ENCODE results near the gene PHEX. TPM values are rescaled to one million over a fixed set of nuclear protein-coding genes. Genes with fewer than 3 reads are reported as not detected.

PHEX gene
- total and polyA plus RNA-seq, 2 experiments from 2014 or later: 0.05 to 0.21 TPM

DNA sequence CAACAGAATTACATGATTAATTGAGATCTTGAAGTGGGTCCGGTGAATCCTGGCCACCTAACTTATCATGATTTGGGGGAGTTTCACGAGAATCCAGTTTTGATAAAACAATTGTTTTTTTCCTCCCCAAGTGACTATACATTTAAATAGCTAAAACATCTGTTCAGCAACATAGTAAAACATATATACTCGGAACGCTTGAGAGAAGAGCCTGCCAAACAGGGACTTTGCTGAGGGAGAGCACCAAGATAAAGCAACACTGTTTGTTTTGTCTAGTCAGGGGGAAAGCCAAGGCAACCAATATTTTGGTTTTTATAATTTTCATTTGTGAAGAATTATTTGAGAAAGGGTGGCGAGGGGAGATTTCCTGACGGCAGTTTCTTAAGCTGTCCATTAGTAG lies 381 bp downstream of the PHEX start:
- Histone ChIP-seq H3K27ac (ENCODE audit: low read depth) (no peak overlapping the region), H3K4me3 (no peak overlapping the region), H2AFZ (no peak overlapping the region), H3K36me3 (ENCODE audit: insufficient read depth) (no peaks in the 10 kb centered on the region), H4K20me1 (replicated peaks; ENCODE audit: insufficient read depth) (no peaks in the 10 kb centered on the region), H3K4me1 (ENCODE audit: insufficient read depth) (peaks cover 8% of the 10 kb centered on the region), H3K79me2 (replicated peaks; ENCODE audit: insufficient read depth) (no peaks in the 10 kb centered on the region), H3K27me3 (ENCODE audit: insufficient read depth) (no peaks in the 10 kb centered on the region), H3K9me2 (ENCODE audit: insufficient read depth) (no peaks in the 10 kb centered on the region), H3K4me2 (no peak overlapping the region), H3F3A (replicated peaks; ENCODE audit: low read depth) (no peaks in the 10 kb centered on the region)
- Mint-ChIP-seq H3K4me1 (peaks cover 18% of the 10 kb centered on the region), H3K4me3 (no peak overlapping the region), H3K36me3 (ENCODE audit: low read depth) (no peaks in the 10 kb centered on the region), H3K9me3 (no peaks in the 10 kb centered on the region), H3K27ac (no peak overlapping the region), H3K27me3 (ENCODE audit: insufficient read depth, low read depth, poor library complexity) (no peaks in the 10 kb centered on the region)
- DNase-seq (ENCODE audit: low spot score): no peak
- TF ChIP-seq STAT1 (IDR thresholded peaks at IDR 0.05; ENCODE audit: unreplicated experiment) (no peak), CREB1 (CRISPR knock-in tag; IDR thresholded peaks at IDR 0.05; ENCODE audit: low read depth) (no peak), POLR2AphosphoS5 (IDR thresholded peaks at IDR 0.05; ENCODE audit: low read depth) (no peak)
- TF ChIP-seq, protein P1, sequence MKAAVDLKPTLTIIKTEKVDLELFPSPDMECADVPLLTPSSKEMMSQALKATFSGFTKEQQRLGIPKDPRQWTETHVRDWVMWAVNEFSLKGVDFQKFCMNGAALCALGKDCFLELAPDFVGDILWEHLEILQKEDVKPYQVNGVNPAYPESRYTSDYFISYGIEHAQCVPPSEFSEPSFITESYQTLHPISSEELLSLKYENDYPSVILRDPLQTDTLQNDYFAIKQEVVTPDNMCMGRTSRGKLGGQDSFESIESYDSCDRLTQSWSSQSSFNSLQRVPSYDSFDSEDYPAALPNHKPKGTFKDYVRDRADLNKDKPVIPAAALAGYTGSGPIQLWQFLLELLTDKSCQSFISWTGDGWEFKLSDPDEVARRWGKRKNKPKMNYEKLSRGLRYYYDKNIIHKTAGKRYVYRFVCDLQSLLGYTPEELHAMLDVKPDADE (IDR thresholded peaks at IDR 0.05): no peak
- TF ChIP-seq, protein P2, sequence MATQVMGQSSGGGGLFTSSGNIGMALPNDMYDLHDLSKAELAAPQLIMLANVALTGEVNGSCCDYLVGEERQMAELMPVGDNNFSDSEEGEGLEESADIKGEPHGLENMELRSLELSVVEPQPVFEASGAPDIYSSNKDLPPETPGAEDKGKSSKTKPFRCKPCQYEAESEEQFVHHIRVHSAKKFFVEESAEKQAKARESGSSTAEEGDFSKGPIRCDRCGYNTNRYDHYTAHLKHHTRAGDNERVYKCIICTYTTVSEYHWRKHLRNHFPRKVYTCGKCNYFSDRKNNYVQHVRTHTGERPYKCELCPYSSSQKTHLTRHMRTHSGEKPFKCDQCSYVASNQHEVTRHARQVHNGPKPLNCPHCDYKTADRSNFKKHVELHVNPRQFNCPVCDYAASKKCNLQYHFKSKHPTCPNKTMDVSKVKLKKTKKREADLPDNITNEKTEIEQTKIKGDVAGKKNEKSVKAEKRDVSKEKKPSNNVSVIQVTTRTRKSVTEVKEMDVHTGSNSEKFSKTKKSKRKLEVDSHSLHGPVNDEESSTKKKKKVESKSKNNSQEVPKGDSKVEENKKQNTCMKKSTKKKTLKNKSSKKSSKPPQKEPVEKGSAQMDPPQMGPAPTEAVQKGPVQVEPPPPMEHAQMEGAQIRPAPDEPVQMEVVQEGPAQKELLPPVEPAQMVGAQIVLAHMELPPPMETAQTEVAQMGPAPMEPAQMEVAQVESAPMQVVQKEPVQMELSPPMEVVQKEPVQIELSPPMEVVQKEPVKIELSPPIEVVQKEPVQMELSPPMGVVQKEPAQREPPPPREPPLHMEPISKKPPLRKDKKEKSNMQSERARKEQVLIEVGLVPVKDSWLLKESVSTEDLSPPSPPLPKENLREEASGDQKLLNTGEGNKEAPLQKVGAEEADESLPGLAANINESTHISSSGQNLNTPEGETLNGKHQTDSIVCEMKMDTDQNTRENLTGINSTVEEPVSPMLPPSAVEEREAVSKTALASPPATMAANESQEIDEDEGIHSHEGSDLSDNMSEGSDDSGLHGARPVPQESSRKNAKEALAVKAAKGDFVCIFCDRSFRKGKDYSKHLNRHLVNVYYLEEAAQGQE (IDR thresholded peaks at IDR 0.05; ENCODE audit: unreplicated experiment): no peak
- no peak for ATAC-seq

DNA sequence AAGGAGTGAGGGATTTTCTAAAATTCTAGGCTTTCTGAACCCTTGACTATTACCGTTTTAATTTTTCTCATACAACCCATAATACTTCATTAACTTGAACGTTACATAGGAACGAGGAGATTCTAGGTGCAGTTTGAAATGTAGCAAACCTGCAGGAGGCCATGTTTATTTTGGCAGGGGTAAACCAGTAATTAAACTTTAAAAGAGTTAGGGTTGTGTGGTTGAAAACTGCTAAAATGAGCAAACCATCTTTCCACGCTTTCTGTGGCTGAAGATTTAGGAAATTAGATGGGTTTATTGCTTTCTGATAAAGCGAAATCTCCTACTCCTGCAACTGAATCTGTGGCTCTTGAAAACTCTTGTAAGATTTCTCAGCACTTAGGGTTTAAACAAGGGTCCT lies 1.7 kb downstream of the PHEX start:
- no peaks in the 10 kb centered on the region for H3K36me3 Mint-ChIP-seq (ENCODE audit: low read depth)
- no peaks in the 10 kb centered on the region for H3K9me3 Mint-ChIP-seq
- no peak overlapping the region for H3K4me3 ChIP-seq
- no peaks in the 10 kb centered on the region for H3K27me3 Mint-ChIP-seq (ENCODE audit: insufficient read depth, low read depth, poor library complexity)
- no peak overlapping the region for H3K4me2 ChIP-seq
- peaks cover 23% of the 10 kb centered on the region for H3K4me1 Mint-ChIP-seq
- H3K36me3 ChIP-seq (ENCODE audit: insufficient read depth): no peaks in the 10 kb centered on the region
- no peak overlapping the region for H3K27ac Mint-ChIP-seq
- H3K27me3 ChIP-seq (ENCODE audit: insufficient read depth): no peaks in the 10 kb centered on the region
- no peaks in the 10 kb centered on the region for H3F3A ChIP-seq (replicated peaks; ENCODE audit: low read depth)
- H3K4me3 Mint-ChIP-seq: no peak overlapping the region
- no peak overlapping the region for H3K27ac ChIP-seq (ENCODE audit: low read depth)
- no peaks in the 10 kb centered on the region for H4K20me1 ChIP-seq (replicated peaks; ENCODE audit: insufficient read depth)
- no peaks in the 10 kb centered on the region for H3K9me2 ChIP-seq (ENCODE audit: insufficient read depth)
- peaks cover 8% of the 10 kb centered on the region for H3K4me1 ChIP-seq (ENCODE audit: insufficient read depth)
- H2AFZ ChIP-seq: no peak overlapping the region
- DNase-seq (ENCODE audit: low spot score): no peak
- H3K79me2 ChIP-seq (replicated peaks; ENCODE audit: insufficient read depth): no peaks in the 10 kb centered on the region
- no peak for ATAC-seq
- TF ChIP-seq, protein P3, sequence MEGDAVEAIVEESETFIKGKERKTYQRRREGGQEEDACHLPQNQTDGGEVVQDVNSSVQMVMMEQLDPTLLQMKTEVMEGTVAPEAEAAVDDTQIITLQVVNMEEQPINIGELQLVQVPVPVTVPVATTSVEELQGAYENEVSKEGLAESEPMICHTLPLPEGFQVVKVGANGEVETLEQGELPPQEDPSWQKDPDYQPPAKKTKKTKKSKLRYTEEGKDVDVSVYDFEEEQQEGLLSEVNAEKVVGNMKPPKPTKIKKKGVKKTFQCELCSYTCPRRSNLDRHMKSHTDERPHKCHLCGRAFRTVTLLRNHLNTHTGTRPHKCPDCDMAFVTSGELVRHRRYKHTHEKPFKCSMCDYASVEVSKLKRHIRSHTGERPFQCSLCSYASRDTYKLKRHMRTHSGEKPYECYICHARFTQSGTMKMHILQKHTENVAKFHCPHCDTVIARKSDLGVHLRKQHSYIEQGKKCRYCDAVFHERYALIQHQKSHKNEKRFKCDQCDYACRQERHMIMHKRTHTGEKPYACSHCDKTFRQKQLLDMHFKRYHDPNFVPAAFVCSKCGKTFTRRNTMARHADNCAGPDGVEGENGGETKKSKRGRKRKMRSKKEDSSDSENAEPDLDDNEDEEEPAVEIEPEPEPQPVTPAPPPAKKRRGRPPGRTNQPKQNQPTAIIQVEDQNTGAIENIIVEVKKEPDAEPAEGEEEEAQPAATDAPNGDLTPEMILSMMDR (conservative IDR thresholded peaks at IDR 0.05; ENCODE audit: low read depth in 2 of 2): no peak
- no peak for TF ChIP-seq ZNF331 (CRISPR knock-in tag; IDR thresholded peaks at IDR 0.05; ENCODE audit: low read depth)
- no peak for TF ChIP-seq CREB1 (CRISPR knock-in tag; IDR thresholded peaks at IDR 0.05; ENCODE audit: low read depth)
- no peak for TF ChIP-seq ZNF114 (CRISPR knock-in tag; IDR thresholded peaks at IDR 0.05)
- TF ChIP-seq EZH2phosphoT487 (IDR thresholded peaks at IDR 0.05; ENCODE audit: unreplicated experiment): no peak
- TF ChIP-seq, protein P1 (IDR thresholded peaks at IDR 0.05): no peak
